Astrocyte of the cerebellum (primary cell): Measurements from ENCODE around the gene SOCS2.

Experiments used
- DNase-seq: peaks from one replicate; pipeline ENCODE4 v3.0.0-alpha.2; 2011; ENCODE audit warnings: low read depth
- H3K4me3 ChIP-seq: 2 replicates; pipeline ENCODE4 v1.5.1; 2011; ENCODE audit warnings: mild to moderate bottlenecking, low read depth, low read length, moderate library complexity
- in situ Hi-C: cut with HindIII; loops from 2 replicates; pipeline ENCODE4 v1.10.0; 2017; ENCODE audit warnings: low sequenced_read_pairs
- TF ChIP-seq, protein P1 (sequence below): IDR thresholded peaks from 2 replicates; pipeline ENCODE4 v1.5.1; 2012; ENCODE audit warnings: low read length, low read depth, moderate library complexity, mild to moderate bottlenecking; ENCODE audit errors: missing control alignments

Gene SOCS2

DNA sequence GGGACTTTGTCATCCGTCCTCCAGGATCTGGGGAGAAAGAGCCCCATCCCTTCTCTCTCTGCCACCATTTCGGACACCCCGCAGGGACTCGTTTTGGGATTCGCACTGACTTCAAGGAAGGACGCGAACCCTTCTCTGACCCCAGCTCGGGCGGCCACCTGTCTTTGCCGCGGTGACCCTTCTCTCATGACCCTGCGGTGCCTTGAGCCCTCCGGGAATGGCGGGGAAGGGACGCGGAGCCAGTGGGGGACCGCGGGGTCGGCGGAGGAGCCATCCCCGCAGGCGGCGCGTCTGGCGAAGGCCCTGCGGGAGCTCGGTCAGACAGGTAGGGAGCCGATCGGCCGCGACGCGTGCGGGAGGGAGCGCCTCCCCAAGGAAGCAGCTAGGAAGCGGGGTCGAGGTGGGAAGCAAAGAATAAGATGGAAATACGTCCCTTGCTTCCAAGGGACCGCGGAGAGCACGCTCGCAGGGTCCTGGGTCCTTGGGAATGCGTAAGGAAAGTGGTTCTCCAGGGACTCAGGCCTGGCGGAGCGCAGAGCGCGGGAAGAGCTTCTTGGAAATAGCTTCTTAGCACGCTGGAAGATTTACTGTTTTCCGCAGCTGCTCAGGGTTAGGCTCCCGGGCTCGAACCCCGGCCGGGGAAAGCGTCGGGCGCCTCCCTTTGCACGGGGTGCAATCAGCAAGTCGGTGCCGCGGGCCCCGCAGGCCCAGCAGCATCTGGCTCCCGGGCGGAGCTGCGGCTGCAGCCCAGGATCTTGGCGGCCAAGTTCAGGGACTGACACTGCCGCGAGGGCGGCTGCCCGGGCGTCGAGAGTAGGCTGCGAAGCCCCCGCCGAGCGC lies 457 bp downstream of the SOCS2 start:
- in situ Hi-C loops = no loop called here
- TF ChIP-seq, protein P1, sequence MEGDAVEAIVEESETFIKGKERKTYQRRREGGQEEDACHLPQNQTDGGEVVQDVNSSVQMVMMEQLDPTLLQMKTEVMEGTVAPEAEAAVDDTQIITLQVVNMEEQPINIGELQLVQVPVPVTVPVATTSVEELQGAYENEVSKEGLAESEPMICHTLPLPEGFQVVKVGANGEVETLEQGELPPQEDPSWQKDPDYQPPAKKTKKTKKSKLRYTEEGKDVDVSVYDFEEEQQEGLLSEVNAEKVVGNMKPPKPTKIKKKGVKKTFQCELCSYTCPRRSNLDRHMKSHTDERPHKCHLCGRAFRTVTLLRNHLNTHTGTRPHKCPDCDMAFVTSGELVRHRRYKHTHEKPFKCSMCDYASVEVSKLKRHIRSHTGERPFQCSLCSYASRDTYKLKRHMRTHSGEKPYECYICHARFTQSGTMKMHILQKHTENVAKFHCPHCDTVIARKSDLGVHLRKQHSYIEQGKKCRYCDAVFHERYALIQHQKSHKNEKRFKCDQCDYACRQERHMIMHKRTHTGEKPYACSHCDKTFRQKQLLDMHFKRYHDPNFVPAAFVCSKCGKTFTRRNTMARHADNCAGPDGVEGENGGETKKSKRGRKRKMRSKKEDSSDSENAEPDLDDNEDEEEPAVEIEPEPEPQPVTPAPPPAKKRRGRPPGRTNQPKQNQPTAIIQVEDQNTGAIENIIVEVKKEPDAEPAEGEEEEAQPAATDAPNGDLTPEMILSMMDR = no peak
- no peak for DNase-seq

DNA sequence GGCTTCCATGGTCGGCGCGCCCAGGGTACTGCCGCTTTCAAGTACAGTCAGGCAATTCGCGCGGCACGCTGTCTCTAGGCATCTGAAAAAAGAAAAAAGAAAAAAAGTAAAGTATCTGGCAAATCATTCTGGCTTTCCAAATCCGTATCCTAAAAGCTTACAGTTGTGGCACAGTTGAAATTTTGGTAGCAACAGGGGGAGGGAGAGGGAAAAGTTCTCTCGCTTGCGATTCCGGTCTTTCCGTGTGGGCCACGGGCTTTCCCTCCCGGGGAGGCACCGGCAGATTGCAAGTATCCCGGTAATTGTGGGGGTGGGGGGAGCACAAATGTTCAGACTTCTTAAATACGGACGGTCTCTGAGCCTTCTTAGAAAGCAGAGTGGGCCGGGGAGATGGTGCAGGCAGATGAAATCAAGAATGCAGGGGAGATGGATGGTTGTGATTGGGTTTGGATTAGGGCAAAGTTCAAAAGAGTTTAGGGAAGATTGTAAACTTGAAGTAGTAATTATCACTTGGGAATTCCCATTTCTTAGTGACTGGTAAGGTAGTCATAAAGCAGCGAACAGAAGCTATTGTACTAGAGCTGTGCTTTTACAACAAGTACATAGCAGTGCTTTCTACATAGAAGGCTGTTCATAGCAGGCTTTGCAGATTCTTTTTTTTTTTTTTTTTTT lies 1.2 kb downstream of the SOCS2 start:
- peak overlapping the region; percentile 72 for H3K4me3 ChIP-seq
- in situ Hi-C loops = no loop called here
- TF ChIP-seq, protein P1 = no peak
- DNase-seq = no peak

More for the DNA sequence above, 457 bp downstream of the SOCS2 start:
- peak overlapping the region; percentile 72 for H3K4me3 ChIP-seq

DNA sequence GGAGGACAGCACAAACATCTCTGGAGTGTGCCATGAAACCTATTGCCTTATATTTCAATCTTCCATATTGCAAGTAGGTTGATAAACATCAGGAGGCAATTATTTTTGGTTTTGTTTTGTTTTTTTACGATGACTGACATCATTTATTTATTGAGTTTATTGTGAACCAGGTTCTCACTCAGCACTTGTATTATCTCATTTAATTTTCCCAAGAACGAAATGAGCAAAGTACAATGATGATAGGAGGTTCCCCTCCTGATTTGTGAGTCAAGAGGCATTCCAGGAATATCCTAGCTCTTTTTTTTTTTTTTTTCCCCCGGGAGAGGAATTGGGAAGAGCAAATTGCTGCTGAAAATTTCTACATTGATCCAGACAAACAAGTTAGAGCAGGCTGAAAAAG lies 4.7 kb downstream of the SOCS2 start:
- no peak for DNase-seq
- TF ChIP-seq, protein P1 = no peak
- H3K4me3 ChIP-seq = no peak overlapping the region
- in situ Hi-C loops = no loop called here

DNA sequence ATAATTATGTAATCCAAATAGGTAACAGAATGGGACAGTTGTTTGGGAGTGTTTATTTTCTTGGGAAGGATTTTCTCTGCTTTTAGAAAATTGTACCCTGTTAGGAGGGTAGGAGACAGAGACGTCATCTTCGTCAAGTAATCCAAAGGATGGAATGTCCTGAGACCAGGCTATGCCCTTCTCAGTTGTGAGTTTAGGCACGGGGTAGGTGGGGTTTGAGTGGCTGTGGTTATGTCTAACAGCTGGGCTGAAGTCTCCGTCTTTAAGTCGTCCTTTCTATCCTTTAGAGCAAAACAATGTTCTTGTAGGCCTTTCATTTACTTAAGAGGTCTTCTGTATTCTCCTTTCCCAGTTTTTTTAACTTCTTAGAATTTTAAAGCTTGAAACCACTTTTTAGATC lies 5.7 kb downstream of the SOCS2 start:
- in situ Hi-C loops = no loop called here
- TF ChIP-seq, protein P1 = no peak
- no peak for DNase-seq
- H3K4me3 ChIP-seq = no peak overlapping the region

DNA sequence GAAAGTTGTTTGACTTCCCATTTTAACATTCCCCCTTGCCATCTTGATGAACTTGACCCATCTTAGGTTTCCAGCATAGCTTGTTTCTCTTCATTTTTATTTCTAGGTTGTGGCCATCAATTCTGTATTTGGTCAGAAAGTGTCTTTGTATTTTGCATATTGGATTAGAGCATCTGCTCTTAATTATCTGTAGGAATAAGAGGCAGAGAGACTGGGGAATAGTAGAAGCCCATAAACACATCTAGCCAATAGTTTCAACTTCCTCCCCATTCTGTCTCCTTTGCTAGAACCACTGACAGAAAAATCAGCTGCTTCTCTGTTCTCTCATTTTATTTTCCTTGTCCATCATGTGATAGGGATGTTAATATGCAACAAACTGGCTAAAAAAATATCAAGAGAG lies 8.2 kb downstream of the SOCS2 start:
- in situ Hi-C loops = no loop called here
- no peak for DNase-seq
- TF ChIP-seq, protein P1 = no peak
- H3K4me3 ChIP-seq = no peak overlapping the region

DNA sequence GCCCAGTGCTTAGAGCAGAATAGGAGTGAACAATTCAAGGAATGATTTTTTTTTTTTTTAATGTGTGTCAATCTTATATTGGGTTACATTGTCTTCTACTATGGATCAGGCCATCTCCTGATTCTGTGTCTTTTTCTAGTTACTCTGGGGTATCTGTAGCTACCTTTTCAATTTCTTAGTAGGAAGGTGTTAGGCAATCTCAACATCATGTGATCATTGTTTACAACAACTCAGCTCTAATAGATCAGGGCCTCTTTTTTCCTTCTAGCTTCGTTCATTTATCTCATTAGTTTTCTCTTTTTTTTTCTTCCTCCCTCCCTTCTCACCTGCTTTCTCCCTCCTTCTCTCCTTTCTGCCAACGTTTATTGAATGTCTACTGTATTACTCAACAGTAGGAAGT lies 8.9 kb downstream of the SOCS2 start:
- DNase-seq = no peak
- TF ChIP-seq, protein P1 = no peak
- in situ Hi-C loops = no loop called here
- H3K4me3 ChIP-seq = no peak overlapping the region
